HepG2 (cell line): Measurements from ENCODE around the gene CD19. TPM values are rescaled to one million over a fixed set of nuclear protein-coding genes. Genes with fewer than 3 reads are reported as not detected.

ENCODE experiments used
- BCL6 ChIP-seq: IDR thresholded peaks from 2 replicates; pipeline ENCODE4 v1.6.1; 2016; ENCODE audit warnings: missing genetic modification reagents, missing compliant biosample characterization
- HMG20B ChIP-seq: conservative IDR thresholded peaks from 2 replicates; pipeline ENCODE4 v1.6.1; 2016; ENCODE audit warnings: missing genetic modification reagents, missing compliant biosample characterization
- IRF2 ChIP-seq: IDR thresholded peaks from 2 replicates; pipeline ENCODE4 v1.6.1; 2018; ENCODE audit warnings: missing genetic modification reagents, missing compliant biosample characterization
- ISL2 ChIP-seq: sonication (generic); formaldehyde crosslinking; IDR thresholded peaks from 2 replicates; pipeline ENCODE4 v1.5.0; 2020; ENCODE audit warnings: missing genetic modification reagents
- RBFOX2 ChIP-seq: fragments of 200-400 bp; formaldehyde crosslinking; IDR thresholded peaks from 2 replicates; pipeline ENCODE4 v1.6.1; 2017; ENCODE audit warnings: low read depth, mild to moderate bottlenecking, low read length
- SRSF4 ChIP-seq: fragments of 200-400 bp; formaldehyde crosslinking; IDR thresholded peaks from one replicate; pipeline ENCODE4 v1.6.1; 2018; ENCODE audit warnings: mild to moderate bottlenecking, low read depth, low read length, moderate library complexity; ENCODE audit not compliant: poor library complexity, severe bottlenecking
- THYN1 ChIP-seq: sonication (generic); formaldehyde crosslinking; IDR thresholded peaks from 2 replicates; pipeline ENCODE4 v1.8.1; 2023; ENCODE audit warnings: low read depth, mild to moderate bottlenecking, moderate library complexity, missing genetic modification reagents, borderline replicate concordance
- ZNF124 ChIP-seq: sonication (generic); formaldehyde crosslinking; IDR thresholded peaks from 2 replicates; pipeline ENCODE4 v1.4.0; 2020; ENCODE audit warnings: missing genetic modification reagents
- ZNF354B ChIP-seq: sonication (generic); formaldehyde crosslinking; IDR thresholded peaks from 2 replicates; pipeline ENCODE4 v1.8.0; 2022; ENCODE audit warnings: mild to moderate bottlenecking, missing genetic modification reagents
- ZNF431 ChIP-seq: sonication (generic); formaldehyde crosslinking; IDR thresholded peaks from 2 replicates; pipeline ENCODE4 v1.9.0; 2022; ENCODE audit warnings: missing genetic modification reagents, low read depth, mild to moderate bottlenecking, borderline replicate concordance
- ZNF670 ChIP-seq: sonication (generic); formaldehyde crosslinking; IDR thresholded peaks from 2 replicates; pipeline ENCODE4 v1.8.0; 2022; ENCODE audit warnings: mild to moderate bottlenecking, missing genetic modification reagents, borderline replicate concordance
- polyA plus RNA-seq, 8 experiments: library from polyadenylated mRNA; depleted of rRNA in 3 of 8; stranded (reverse) in 7 of 8; unstranded in 1 of 8; fragments of >200 nt; fragmentation: Illumina TruSeq in 4 of 8; extraction: Trizol in 4 of 8; gene quantifications; 2 replicates each; pipeline versions ENCODE4 v1.2.1 to v1.2.3, GENCODE V29; 2011 to 2016; ENCODE audit warnings: low read depth in 4 of 8, missing spikeins in 1 of 8, mixed read lengths in 1 of 8; ENCODE audit not compliant: insufficient read depth in 1 of 8
- total RNA-seq, 5 experiments: library from RNA; depleted of rRNA; stranded (reverse); fragments of >200 nt; fragmentation: Illumina TruSeq; extraction: Trizol; gene quantifications; 2 replicates each; pipeline ENCODE4 v1.2.3, GENCODE V29; 2016; ENCODE audit warnings: low read depth in 1 of 5
- TF ChIP-seq, protein P1 (sequence below): IDR thresholded peaks from 2 replicates; pipeline ENCODE4 v1.6.1; 2016; ENCODE audit warnings: low read depth, missing genetic modification reagents, missing compliant biosample characterization
- TF ChIP-seq, protein P2 (sequence below): sonication (generic); formaldehyde crosslinking; IDR thresholded peaks from 2 replicates; pipeline ENCODE4 v1.4.0; 2020; ENCODE audit warnings: mild to moderate bottlenecking, missing genetic modification reagents
- TF ChIP-seq, protein P3 (sequence below): sonication (generic); formaldehyde crosslinking; IDR thresholded peaks from 2 replicates; pipeline ENCODE4 v1.5.0; 2020; ENCODE audit warnings: missing genetic modification reagents

Gene CD19
- total and polyA plus RNA-seq, 2 of the 13 experiments (the other 11 are each of a cell fraction or from before 2014, with no cell fraction given): 0.55 to 1.1 TPM

GRCh38 chr16:28950648-28951409 lies 19.1 kb downstream of the CD19 start, which contains the start of gene NFATC2IP (continued):
- TF ChIP-seq, protein P1, sequence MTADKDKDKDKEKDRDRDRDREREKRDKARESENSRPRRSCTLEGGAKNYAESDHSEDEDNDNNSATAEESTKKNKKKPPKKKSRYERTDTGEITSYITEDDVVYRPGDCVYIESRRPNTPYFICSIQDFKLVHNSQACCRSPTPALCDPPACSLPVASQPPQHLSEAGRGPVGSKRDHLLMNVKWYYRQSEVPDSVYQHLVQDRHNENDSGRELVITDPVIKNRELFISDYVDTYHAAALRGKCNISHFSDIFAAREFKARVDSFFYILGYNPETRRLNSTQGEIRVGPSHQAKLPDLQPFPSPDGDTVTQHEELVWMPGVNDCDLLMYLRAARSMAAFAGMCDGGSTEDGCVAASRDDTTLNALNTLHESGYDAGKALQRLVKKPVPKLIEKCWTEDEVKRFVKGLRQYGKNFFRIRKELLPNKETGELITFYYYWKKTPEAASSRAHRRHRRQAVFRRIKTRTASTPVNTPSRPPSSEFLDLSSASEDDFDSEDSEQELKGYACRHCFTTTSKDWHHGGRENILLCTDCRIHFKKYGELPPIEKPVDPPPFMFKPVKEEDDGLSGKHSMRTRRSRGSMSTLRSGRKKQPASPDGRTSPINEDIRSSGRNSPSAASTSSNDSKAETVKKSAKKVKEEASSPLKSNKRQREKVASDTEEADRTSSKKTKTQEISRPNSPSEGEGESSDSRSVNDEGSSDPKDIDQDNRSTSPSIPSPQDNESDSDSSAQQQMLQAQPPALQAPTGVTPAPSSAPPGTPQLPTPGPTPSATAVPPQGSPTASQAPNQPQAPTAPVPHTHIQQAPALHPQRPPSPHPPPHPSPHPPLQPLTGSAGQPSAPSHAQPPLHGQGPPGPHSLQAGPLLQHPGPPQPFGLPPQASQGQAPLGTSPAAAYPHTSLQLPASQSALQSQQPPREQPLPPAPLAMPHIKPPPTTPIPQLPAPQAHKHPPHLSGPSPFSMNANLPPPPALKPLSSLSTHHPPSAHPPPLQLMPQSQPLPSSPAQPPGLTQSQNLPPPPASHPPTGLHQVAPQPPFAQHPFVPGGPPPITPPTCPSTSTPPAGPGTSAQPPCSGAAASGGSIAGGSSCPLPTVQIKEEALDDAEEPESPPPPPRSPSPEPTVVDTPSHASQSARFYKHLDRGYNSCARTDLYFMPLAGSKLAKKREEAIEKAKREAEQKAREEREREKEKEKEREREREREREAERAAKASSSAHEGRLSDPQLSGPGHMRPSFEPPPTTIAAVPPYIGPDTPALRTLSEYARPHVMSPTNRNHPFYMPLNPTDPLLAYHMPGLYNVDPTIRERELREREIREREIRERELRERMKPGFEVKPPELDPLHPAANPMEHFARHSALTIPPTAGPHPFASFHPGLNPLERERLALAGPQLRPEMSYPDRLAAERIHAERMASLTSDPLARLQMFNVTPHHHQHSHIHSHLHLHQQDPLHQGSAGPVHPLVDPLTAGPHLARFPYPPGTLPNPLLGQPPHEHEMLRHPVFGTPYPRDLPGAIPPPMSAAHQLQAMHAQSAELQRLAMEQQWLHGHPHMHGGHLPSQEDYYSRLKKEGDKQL (CRISPR knock-in tag): no peak
- 0 out of 2 replicates have a peak, but pooled peaks have one; percentile 39 for TF ChIP-seq THYN1 (CRISPR knock-in tag)
- TF ChIP-seq ZNF431: no peak
- TF ChIP-seq SRSF4: no peak
- TF ChIP-seq, protein P2, sequence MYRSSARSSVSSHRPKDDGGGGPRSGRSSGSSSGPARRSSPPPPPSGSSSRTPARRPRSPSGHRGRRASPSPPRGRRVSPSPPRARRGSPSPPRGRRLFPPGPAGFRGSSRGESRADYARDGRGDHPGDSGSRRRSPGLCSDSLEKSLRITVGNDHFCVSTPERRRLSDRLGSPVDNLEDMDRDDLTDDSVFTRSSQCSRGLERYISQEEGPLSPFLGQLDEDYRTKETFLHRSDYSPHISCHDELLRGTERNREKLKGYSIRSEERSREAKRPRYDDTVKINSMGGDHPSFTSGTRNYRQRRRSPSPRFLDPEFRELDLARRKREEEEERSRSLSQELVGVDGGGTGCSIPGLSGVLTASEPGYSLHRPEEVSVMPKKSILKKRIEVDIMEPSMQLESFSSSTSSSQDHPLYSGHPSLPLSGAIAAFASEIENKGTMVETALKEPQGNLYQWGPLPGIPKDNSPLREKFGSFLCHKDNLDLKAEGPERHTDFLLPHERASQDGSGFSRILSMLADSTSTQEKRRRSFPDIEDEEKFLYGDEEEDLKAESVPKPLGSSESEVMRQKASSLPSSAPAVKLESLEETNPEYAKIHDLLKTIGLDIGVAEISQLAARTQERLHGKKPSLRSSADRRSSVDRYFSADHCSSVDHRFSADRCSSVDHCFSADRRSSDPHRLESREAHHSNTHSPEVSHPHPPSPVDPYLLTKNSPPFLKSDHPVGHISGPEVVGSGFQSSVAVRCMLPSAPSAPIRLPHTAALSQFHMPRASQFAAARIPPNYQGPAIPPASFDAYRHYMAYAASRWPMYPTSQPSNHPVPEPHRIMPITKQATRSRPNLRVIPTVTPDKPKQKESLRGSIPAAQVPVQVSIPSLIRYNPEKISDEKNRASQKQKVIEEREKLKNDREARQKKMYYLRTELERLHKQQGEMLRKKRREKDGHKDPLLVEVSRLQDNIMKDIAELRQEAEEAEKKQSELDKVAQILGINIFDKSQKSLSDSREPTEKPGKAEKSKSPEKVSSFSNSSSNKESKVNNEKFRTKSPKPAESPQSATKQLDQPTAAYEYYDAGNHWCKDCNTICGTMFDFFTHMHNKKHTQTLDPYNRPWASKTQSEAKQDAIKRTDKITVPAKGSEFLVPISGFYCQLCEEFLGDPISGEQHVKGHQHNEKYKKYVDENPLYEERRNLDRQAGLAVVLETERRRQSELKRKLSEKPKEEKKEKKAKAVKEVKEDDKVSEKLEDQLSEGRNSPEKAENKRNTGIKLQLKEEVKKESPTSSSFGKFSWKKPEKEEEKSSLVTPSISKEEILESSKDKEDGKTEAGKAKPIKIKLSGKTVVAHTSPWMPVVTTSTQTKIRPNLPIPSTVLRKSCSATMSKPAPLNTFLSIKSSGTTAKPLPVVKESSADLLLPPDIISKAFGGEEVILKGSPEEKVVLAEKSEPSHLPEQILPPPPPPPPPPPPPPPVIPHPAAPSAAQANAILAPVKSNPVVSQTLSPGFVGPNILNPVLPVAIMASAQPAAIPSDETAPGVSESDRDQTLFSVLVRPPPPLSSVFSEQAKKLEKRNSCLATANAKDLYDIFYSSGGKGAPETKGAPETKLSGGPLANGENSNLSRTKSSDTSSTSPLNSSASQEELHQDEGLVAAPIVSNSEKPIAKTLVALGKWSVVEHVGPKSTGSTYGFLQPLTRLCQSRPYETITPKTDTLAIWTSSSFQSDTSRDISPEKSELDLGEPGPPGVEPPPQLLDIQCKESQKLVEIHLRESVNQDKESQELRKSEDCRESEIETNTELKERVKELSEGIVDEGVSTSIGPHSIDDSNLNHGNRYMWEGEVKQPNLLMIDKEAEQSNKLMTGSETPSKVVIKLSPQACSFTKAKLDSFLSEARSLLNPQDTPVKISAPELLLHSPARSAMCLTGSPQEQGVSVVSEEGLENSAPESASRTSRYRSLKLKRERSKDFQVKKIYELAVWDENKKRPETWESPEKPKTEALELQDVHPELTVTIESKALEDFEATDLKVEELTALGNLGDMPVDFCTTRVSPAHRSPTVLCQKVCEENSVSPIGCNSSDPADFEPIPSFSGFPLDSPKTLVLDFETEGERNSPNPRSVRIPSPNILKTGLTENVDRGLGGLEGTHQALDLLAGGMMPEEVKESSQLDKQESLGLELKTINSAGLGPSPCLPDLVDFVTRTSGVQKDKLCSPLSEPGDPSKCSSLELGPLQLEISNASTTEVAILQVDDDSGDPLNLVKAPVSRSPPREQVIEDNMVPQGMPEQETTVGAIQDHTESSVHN (CRISPR knock-in tag): no peak
- TF ChIP-seq ZNF354B (CRISPR knock-in tag): no peak
- TF ChIP-seq HMG20B (CRISPR knock-in tag): no peak
- TF ChIP-seq ZNF670 (CRISPR knock-in tag): no peak
- TF ChIP-seq BCL6 (CRISPR knock-in tag): no peak
- peak; percentile 5; the same call in 1 of the 2 replicates for TF ChIP-seq ISL2
- TF ChIP-seq IRF2 (CRISPR knock-in tag): peak; percentile 98
- TF ChIP-seq RBFOX2: peak; percentile 89
- peak; percentile 71 for TF ChIP-seq ZNF124 (CRISPR knock-in tag)
- TF ChIP-seq, protein P3, sequence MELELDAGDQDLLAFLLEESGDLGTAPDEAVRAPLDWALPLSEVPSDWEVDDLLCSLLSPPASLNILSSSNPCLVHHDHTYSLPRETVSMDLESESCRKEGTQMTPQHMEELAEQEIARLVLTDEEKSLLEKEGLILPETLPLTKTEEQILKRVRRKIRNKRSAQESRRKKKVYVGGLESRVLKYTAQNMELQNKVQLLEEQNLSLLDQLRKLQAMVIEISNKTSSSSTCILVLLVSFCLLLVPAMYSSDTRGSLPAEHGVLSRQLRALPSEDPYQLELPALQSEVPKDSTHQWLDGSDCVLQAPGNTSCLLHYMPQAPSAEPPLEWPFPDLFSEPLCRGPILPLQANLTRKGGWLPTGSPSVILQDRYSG (CRISPR knock-in tag): no peak
